Hematopoietic multipotent progenitor cell treated with erythropoietin and hydrocortisone succinate and interleukin-3 and kit ligand, for 6 days (in vitro differentiated cells): ENCODE data around the gene ENTPD1.
"Not testable (repeated sequence)": the region's sequence is repeated elsewhere in the genome, so short reads cannot be mapped to it uniquely, and the experiment has no call there.

Experiments
- DNase-seq: peaks from one replicate; pipeline ENCODE4 v3.0.0-alpha.2; 2015

The ENTPD1 gene

DNA sequence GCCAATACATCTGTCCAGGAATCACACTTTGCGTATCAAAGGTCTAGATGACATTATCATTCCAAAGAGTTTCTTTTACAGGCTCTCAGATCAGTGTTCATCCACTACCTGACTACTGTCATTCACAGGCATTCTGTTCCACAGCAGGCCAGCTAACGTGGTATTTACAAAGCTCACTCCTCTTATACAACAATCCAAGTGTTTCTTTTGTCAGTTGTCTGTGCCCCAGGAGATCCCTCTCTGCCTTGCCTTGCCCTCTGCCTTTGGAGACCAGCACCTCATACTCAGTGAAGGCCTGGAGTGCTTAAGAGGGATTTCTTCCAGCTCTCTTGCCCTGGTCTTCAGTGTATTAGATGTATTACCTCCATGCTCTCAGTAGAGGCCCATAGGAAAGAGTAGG is 117.2 kb downstream of the ENTPD1 start:
- DNase-seq = no peak

DNA sequence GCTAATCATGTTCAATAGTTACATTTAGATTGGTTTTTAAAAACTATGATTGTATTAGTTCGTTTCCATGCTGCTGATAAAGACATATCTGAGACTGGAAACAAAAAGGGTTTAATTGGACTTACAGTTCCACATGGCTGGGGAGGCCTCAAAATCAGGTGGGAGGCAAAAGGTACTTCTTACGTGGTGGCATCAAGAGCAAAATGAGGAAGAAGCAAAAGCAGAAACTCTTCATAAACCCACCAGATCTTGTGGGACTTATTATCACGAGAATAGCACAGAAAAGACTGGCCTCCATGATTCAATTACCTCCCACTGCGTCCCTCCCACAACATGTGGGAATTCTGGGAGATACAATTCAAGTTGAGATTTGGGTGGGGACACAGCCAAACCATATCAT is 117.7 kb downstream of the ENTPD1 start:
- no peak for DNase-seq

DNA sequence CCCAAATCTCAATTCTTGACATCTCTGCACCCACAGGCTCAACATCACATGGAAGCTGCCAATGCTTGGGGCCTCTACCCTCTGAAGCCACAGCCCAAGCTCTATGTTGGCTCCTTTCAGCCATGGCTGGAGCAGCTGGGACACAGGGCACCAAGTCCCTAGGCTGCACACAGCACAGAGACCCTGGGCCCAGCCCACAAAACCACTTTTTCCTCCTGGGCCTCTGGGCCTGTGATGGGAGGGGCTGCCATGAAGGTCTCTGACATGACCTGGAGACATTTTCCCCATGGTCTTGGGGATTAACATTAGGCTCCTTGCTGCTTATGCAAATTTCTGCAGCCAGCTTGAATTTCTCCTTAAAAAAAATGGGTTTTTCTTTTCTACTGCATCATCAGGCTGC is 118.8 kb downstream of the ENTPD1 start:
- DNase-seq = not testable (repeated sequence)

DNA sequence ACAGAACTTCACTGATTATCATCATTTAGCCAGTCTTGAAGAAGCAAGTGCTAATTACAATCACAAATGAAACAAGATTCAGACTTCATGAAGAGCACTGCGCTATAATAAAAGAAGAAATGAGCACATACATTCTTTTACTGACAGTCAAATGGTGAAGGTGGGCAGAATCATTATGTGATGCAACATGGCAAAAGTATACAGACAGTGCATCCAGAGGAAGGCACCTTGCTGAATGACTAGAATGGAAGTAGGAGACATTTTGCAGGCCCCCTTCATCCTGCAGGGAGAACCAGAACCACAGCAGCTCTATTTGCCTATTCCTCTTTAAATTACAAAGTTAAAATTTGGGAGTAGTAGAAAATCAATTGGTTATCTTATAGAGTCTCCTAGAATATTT is 120.8 kb downstream of the ENTPD1 start:
- no peak for DNase-seq

DNA sequence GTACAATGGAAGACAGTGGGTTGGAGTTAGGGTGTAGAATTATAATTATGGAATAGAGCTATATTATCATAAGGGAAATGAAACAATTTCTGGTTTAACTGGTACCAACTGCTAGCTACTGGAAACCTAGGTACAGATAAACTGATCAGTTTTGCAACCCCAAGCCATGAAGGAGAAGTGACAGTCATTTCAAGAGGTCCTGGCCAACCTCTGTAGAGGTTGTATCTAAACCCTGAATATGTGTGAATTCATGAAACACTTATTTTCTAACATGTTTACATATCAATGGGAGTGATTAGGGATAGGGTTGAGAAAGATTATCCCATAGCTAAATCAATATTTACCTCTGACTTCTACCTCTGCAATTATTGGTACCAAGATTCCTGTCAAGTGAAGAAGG is 121.9 kb downstream of the ENTPD1 start:
- no peak for DNase-seq

DNA sequence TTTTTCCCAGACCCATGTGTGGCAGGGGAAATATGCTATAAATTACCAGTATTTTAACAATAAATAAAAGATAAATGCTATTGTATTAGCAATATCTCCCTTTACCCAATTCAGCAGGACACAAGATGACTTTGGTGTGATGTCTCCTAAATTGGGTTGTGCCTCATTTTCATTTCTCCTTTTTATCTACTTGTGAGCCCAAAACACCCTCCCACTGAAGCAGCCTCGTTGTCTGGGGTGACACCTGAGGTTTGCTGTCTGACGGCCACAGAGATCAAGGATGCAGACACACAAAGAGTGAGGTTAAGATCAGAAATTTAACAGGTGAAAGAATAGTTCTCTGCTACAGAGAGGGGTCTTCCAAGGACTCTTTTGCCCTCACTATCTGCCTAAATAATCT is 124.7 kb downstream of the ENTPD1 start:
- DNase-seq = no peak

DNA sequence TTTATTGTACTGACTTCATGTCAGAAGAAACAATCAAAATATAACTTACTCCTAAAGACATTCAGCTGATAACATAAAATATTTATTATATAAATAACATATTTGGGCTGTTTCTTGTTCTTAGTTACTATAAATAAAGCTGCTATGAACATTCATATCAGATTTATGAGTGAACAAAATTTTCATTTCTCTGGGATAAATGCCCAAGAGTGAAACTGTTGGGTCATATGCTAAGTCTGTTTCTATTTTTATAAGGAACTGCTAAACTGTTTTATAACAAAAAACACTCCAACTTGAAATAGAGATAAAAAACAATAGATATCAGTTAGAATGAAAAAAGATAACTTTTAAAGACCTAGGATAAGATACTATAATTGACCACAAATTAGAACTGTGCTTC is 125.4 kb downstream of the ENTPD1 start:
- DNase-seq = no peak

DNA sequence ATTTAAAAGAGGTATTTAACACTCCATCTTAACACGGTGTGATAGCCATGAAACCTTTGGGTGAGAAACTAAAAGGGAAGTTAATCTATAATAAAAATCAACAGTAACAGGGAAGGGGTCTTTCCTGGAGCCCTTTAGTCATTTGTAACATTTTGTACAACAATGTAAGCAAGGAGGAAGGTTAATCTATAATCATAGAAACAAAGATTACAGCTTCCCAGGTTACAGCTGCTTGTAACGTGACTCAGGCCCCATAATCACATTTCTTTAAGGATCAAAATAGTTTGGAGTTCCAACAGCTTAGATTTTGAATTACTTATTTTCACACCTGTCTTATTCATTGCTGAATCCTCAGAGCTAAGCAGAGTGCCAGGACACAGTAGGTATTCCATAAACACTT is 133.9 kb downstream of the ENTPD1 start:
- DNase-seq = no peak

DNA sequence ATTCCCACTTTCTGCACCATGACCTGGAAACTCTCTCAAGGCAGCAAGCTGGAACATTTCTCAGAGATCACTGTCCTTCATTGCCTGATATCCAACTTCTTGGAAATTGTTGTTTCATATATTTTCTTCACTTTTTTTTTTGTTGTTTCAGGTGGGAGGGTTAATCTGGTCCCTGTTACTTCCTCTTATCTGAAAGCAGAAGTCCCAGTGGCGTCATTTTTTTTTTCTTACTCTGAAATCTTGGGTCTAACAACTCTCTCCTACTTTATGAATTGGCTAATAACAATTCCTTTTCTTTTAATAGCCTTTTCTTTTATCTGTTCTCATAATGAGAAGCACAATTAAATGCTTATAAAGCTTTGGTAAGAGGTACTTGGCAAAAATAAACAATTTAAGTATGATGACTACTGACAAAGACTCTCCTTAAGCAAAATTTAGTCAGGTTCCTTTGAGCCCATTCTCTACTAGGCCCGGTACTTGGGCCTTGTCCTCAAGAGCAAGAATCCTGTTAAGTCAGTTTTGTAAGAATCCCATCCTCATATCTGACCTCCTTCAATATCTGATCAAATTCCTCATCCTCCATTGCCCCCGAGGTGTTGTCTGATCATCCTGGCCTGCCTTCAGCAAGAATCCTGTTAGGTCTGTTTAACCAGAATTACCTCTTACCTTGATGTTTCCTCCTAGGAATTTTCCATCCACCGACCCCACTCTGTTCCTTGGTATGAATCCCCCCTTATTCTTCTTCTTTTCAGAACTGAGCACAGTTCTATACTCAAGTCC is 140.3 kb downstream of the ENTPD1 start:
- peak; percentile 37 for DNase-seq

DNA sequence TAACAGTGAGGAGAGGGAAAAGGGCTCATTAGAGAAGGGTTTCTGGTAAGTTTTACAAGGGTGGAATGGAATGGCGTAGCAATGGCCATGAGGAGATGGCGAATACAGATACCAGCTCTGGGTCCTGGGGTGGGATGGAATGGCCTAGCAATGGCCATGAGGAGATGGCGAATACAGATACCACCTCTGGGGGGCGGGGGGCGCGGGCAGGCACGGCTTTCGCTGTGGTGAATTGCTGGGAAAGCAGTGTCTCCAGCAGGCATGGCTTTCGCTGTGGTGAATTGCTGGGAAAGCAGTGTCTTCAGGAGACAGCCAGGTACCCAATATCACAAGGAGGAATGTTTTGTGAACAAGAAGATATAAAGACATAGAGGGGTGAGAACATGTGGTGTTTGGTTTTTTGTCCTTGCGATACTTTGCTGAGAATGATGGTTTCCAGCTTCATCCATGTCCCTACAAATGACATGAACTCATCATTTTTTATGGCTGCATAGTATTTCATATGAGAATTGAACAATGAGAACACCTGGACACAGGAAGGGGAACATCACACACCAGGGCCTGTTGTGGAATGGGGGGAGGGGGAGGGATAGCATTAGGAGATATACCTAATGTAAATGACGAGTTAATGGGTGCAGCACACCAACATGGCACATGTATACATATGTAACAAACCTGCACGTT is 150.1 kb downstream of the ENTPD1 start:
- DNase-seq = not testable (repeated sequence)

DNA sequence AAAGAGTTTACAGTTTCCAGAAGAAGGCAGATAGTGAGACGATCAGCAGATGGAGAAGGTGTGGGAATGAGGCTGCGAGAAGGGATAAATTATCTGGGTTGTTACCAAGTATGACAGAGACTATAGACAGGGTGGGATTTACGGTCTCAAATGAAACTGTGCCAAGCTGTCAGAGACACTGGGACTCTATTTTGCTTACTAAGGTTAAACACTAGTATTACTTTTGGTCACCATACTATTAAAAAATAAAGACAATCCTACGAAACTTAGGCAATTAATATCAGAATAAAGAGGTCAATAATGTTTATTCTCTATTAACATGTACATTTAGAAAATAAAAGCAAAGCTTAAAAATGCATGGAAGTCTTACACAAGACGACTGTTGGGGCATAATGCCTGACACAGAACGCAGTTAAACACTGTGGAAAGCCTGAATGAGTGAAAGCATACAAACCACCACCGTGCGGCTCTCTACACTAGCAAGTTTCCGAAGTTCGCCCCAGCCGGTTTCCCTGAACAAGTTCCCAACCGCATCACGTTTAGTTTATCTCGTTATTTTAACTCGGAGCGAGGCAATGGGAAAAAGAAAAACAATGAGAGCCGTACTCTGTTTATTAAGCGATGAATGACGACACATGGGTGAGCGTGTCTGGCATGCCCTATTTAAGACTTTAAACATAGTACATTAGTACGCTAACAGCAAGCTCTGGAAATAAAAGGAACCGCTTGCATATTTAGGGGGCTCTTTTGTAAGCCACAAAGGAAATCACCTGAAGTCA is 150.9 kb downstream of the ENTPD1 start:
- DNase-seq = peak; percentile 88

DNA sequence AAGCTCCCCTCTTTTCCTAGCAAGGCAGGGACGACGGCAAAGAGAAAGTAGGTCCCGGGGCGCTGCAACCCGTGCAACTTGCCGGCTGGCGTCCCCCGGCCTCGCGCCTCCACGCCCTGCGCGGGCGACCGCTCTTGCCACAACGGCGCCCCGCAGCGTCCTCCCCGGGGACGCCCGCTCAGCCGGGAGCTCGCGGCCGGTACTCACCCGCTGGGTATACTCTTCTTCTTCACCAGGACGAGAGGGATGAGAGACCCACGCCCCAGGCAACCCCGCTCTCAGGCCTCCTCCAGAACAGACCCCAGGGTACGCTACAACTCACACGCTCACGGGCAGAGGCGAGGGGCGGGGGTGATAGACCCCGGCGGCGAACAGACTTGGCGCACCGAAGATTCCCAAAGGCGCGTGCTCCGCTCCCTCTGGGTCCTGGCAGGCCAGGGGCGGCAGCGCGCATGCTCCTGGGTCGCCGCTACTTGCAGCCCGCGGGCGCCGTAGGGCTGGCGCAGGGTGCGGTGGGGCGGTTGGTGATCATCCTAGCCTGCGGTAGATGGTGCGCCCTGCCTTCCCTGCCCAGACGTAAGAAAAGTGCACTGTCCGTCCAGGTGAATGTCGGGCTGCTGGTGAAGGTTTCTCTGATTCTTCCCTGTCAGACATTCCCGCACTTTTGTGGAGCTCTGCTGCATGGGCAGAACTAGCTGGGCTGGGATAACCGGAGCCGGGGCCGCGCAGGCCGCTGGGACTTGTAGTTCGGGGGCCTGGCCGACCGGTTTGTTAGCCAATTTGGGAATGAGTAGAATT is 151.7 kb downstream of the ENTPD1 start, which contains the start of gene CC2D2B:
Gene CC2D2B (plus strand): TSS at position 520 of the 798 bp plus-strand sequence. CDS start 3,349 bp downstream, outside the sequence.
- peak; percentile 87 for DNase-seq

DNA sequence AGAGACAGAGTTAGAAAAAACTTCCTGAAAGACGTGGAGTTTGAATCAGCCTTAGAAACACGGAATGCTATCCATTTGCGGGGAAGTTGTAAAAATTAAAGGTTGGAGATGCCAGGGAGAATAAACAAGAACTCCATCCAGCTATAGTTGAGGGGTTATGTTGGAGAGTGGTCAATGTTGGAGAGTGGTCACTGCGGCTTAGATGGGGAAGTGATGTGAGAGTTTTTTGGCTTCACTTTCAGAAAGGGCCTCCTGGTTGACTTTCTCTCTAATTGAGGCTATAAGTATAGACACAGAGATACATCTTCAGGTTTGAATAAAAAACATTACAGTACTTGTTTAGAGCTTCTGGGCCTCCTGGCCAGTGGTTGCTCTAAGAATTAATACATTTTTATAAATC is 152.5 kb downstream of the ENTPD1 start:
- DNase-seq = no peak

DNA sequence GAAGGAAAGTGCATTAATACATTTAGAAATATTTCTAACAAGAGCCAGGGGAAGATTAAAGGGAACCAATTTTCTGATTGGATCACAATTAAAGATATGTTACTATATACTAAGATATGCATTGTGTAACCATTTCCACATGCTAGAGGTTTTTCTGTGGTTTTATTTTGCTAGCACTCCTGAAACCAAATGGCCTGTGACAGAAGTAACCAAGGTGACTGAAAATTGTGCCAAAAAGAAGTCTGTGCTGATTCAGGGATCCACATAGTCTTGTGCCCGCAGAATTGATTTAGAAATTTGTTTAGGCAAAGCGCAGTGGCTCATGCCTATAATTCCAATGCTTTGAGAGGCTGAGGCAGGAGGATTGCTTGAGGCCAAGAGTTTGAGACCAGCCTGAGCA is 153.6 kb downstream of the ENTPD1 start:
- peak; percentile 51 for DNase-seq

DNA sequence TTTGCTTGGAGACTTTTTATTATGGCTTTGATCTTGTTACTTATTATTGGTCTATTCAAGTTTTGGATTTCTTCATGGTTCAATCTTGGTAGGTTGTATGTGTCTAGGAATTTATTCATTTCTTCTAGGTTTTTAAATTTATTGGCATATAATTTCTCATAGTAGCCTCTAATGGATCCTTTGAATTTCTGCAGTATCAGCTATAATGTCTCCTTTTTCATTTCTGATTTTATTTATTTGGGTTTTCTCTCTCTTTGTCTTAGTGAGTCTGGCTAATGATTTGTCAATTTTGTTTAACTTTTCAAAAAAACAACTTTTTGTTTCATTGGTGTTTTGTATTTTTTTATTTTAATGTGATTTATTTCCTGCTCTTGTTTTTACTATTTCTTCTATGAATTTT is 160.1 kb downstream of the ENTPD1 start:
- not testable (repeated sequence) for DNase-seq
